DMS153 treated with DMSO at 0.1 percent for 48 hours (cell line): ENCODE measurements around the gene KCTD4.
"Not testable (repeated sequence)": the region's sequence is repeated elsewhere in the genome, so short reads cannot be mapped to it uniquely, and the experiment has no call there.

Experiments used
- DNase-seq: peaks from one replicate; lab custom pipeline; 2025; ENCODE audit not compliant: unreplicated experiment; lab: John Stamatoyannopoulos, UW

Gene KCTD4

DNA sequence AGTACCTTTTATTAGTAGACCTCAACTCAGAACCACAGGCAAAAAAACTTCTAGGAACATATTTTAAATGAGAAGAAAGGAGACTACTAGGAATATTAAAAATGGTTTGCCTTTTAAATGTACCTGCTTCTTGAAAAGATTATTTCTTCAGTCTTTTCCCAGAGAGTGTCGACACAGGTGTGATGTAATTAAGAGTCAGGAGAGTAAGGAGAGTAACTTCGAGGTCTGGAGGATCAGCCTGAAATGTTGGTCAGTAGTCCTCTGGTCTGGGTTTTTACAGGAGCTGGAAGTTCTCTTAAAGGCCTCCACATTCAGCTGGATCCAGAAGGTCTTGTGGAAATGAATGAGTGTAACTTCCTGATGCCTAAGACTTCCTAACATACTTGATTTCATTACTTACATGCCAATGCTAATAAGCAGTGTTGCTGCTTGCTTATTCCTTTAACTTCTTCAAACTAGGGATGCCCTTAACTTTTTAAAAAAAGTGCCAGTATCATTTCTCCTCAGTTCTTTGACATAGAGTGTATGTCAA is at the start of gene KCTD4:
Gene KCTD4 (minus strand): TSS at position 345 of the 532 bp plus-strand sequence. CDS start 6,478 bp downstream, outside the sequence.
- no peak for DNase-seq

DNA sequence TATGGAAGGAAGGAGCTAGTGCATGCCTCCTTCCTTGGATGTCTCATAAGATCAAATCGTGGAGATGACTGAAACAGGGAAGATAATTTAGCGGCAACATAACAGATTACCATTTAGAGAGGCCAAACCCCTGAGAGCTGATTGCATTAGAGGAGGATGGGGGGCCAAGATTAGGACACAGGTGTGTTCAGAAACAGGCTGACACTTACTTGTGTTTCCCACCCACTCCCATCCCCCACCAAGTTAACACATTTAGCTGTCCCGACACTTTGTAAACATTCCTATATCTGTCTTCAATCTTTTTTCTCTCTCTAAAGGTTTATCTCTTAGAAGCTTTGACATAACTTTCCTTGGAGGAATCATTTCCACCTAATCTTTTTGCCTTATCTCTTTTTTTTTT is 48.8 kb upstream of the KCTD4 start:
- no peak for DNase-seq

DNA sequence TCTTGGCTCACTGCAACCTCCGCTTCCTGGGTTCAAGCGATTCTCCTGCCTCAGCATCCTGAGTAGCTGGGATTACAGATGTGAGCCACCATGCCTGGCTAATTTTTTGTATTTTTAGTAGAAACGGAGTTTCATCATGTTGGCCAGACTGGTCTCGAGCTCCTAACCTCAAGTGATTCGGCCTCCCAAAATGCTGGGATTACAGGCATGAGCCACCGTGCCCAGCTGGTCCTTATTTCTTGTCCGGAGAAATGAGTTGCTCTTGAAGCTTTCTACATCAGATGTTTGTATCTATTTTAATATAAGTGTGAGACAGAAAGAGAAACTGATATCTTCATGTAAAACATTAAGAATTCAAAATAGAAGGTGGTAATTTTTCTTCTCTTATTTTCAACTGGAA is 43.9 kb upstream of the KCTD4 start:
- not testable (repeated sequence) for DNase-seq

DNA sequence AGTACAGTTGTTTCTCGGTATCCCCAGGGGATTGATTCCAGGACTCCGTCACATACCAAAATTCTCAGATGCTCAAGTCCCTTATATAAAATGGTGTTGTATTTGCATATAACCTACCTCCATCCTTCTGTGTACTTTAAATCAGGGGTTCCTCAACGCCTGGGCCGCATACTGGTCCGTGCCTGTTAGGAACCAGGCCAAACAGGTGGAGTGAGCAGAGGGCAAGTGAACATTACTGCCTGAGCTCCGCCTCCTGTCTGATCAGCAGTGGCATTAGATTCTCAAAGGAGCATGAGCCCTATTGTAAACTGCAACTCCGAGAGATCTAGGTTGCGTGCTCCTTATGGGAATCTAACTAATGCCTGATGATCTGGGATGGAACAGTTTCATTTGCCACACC is 42.2 kb upstream of the KCTD4 start:
- DNase-seq = no peak

DNA sequence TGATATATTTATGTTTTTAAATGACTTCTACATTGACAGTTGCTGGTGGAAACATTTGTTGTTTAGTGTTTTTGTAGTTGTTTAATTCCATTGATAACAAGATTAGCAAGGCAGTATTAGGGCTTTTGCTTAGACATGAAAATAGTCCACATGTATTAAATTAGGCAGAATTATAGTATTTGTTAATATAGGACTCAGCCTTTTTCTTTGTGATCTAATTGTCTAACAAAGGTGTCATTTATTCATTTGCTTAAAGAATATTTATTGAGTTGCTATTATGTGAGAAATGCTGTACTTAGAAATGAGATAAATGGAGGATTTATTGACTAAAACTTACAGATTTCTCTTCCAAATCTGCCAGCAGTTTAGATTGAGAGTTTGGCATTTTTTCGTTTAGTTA is 41.7 kb upstream of the KCTD4 start:
- DNase-seq = no peak

DNA sequence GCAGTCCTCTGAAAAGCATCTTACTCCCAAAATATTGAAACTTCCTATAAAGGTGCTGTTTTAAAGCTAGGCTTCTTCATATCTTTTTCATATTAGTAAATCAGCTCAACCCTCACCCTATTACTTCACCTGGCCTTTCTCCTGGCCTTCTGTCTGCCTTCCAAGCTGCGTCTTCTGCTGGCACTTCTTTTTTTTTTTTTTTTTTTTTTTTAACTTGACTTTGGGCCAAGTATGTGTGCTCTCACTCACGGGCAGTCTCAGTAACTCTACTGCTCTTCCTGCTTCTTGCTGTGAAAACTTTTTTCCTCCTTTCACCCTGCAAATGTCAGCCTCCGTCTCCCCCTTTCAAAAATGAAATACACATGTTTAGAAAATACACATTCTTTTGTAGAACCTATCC is 41.2 kb upstream of the KCTD4 start:
- no peak for DNase-seq

DNA sequence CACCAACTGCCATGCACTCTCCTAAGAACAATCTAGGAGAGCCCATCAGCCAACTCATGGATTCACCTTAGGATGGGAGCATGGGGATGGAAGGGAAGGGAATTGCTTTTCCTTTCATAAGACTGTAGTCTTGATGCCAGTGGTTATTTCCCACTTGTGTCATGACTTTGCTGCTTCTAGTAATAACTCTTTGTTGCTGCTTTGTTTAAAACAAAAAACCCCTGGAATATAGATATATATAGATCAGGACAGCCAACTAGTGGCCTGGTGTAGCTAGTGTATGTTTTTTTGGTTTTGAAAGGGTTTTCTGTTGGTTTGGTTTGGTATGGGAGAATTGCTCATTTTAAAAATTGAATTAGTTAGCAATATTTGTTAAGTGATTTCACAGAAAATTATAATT is 39.3 kb upstream of the KCTD4 start:
- DNase-seq = no peak

DNA sequence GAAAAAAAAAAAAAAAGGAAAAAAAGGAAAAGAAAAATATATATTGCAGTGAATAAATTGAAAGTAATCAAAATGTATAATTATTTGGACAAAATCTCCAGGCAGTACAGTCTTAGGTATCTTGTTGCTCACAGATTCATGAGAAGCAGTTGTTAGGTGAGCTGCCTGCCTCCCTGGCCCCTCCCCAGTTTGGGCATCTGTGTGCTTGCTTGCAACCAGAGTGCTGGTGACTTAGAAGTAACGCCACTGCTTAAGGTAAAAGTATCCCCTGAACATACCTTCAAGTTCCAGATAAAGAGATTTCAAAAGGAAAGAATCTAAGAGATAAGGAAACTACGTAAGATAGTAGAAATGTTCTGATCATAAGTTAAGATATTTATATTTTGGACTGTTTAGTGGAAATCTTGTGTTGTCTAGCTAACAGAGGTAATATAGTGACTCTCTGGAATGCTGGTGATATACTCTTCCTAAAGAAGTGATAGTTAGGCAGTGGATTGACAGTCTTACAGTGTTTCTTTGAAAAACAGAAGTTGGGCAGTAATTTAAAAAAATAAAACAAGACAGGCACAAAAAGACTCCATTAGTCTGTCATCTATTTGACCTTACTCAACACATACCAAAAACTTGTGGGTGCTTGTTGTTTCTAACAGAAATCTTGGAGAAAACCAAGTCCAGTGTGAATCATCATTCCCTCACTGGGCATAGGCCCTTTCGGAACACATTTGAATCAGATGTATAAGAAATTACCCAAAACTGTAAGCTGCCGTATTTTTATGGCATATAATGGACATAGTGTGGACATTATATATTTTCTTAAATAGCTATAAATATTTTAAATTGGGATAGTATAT is 38.3 kb upstream of the KCTD4 start:
- DNase-seq = no peak

DNA sequence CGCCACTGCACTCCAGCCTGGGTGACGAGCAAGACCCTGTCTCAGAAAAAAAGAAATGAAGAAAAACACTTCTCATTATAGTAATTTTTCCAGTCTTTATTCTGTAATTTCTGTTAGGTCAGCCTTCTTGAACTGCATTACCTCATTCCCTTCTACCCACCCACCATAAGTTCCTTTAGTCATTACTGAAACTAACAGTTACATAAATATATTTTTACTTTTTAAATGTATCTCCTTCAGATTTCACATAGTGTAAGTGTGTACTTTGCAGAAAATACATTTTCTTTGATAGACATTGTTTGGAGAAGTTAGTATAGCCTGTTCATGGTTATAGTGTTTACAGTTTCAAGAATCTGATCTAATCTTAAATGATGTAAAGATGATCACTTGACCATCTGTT is 31.7 kb upstream of the KCTD4 start:
- DNase-seq = no peak

DNA sequence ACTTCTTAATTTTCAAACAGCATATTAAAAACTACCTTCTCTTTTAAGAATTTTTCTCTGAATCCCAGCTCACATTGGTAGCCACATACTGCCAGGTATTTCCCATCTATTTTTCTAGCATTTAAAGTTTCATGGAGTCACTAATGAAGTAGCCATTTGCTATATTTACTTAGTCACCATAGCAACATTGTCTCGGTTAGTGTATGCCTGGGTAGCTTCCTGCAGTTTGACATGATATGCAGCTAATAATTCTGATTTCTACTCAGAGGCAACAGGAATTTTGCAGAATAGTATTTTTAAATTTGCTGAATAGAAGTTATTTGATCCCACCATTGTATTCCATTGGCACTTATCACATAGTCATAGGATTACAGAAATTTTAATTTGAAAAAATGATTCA is 30.9 kb upstream of the KCTD4 start:
- peak; percentile 74 for DNase-seq

DNA sequence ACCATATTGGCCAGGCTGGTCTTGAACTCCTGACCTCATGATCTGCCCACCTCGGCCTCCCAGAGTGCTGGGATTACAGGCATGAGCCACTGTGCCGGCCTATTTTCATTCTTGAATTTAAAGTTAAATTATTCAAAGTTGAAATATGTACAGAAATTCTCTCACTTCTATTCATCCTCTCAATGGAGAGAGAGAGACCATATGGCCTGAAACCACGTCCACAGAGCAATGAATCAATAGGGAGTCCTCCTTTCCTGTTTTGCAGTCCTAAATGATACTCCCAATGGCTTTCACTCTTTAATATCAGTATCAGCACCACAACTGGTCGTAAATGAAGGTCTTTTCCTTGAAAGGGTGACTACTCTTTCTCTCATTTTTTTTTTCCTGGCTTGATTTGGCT is 30.5 kb upstream of the KCTD4 start:
- DNase-seq = peak; percentile 72

DNA sequence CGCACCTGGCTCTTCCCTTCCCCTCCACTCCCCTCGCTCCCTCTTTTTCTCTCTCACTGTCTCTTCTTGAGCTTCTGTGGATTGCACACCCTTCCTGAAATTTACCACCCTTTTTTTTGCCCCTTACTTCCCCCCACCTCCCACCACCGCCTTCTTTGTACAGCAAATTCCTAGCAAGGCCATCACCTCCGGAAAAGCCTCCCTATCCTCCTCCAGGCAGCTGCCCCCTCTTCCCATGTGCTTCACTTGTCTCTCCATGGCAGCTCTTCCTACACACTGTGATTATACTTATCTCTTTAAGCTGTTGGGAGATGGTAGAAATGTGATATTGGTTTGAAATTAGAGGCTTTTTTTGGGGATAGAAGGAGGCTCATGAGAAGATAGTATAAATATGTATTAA is 28.3 kb upstream of the KCTD4 start:
- DNase-seq = no peak

DNA sequence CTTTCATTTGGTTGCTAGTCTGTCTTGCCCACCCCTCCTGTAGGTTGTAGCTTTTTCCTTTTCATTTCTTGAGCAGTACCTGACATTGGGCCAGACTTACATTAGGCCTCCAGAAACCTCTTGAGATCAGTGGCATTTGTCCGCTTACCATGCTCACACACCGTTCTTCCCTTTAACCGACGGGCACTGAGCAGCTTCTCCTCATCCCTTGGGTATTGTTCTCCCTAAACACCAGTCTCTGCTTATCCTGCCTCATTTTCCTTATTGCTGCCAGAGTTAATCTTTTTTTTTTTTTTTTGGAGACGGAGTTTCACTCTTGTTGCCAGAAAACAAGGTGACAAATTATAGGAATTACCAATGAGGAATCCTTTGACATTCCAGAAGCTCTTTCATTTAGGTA is 27.2 kb upstream of the KCTD4 start:
- DNase-seq = no peak

DNA sequence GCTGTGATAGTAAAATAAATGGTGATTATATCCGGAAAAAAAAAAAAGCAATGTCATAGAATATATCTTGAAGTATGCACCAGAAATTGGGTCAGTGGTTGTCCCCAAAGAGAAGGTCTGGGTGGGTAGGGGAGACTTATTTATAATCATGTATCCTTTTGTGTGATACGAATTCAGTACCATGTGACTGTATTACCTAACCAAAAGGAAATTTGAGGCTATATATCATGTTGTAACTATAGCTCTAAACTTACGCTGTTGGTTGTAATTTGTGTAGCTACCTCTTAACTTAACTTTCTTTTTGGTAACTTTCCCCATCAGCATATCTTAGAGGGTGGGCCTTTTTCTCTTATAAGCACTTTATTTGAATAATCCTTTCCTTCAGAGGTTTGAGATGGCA is 25.2 kb upstream of the KCTD4 start:
- no peak for DNase-seq

DNA sequence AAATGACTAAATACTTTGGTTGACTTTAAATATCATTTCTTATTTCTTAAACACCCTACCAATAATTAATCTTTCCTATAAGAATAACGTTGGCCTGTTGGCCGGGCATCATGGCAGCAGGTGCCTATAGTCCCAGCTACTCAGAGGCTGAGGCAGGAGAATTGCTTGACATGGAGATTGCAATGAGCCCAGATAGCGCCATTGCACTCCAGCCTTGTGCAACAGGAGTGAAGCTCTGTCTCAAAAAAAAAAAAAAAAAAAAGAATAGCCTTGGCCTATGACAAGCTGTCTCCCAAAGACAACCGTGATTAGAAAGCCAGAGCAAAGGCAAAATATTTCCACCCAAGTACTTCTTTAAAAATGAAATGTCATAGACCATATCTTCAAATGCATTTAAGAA is 24.5 kb upstream of the KCTD4 start:
- DNase-seq = no peak

DNA sequence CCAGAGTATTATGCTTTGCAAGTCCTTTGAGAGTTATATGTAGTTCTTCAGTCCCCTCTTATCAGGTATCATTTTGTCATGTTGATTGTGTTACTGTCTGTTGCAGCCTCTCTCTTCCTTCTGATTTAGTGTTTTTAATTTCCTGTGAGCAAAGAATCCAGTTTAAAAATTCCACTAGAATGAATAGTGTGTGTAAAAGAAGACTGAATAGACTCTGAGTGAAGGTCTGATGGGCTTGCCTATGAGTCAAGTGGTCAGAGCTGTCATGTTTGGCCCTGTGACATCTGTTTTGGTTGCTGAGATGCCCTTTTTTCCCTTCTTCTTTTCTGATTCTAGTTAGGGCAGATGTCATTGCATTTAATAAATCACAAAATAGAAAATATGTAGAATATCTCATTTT is 23.3 kb upstream of the KCTD4 start:
- no peak for DNase-seq

DNA sequence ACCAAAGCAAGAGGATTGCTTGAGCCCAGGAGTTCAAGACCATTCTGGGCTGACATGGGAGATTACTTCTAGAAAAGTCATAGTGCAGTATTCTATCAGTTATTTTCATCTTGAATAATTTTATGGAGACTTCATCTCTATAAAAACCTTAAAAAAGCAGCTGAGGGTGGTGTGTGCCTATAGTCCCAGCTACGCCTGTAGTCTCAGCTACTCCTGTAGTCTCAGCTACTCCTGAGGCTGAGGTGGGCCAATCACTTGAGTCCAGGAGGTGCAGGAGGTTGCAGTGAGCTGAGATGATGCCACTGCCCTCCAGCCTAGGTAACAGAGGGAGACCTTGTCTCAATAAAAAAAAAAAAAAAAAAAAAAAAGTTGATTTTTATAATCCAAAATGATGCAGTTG is 22.1 kb upstream of the KCTD4 start:
- DNase-seq = no peak

DNA sequence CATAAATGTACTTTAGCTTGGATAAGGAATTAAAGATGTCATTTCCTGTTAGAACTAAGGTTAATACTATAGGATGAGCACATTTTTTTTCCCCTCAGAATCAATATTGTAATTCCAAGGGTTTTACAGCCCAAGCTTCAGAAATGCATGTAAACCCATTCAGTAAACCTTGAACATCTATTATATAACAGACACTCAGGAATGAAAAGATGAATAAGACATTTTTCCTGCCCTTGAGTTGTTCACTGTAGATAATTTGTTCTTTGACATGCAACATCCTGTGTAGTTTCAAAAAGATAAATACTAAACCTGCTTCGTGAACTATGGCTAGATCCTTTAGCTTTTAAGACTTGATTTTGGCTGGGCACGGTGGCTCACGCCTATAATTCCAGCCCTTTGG is 21.7 kb upstream of the KCTD4 start:
- no peak for DNase-seq

DNA sequence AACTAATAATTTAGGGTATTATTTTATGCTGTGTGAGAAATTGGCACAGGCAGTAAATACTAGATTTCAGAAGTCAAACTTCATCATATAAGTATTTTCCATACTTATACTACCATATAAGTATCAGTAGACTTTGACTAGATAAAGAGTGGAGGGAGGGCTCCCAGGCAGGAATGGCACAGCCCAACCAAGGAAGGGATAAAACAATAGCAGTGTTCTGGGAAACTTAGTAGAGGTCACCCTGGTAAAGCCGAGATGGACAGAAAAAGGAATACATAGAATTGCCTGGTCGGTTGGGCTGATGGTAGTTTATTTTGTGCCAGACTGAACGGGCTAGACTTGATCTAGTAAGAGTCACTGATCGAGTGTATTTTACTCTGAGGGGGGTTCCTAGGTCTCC is 19.6 kb upstream of the KCTD4 start:
- no peak for DNase-seq

DNA sequence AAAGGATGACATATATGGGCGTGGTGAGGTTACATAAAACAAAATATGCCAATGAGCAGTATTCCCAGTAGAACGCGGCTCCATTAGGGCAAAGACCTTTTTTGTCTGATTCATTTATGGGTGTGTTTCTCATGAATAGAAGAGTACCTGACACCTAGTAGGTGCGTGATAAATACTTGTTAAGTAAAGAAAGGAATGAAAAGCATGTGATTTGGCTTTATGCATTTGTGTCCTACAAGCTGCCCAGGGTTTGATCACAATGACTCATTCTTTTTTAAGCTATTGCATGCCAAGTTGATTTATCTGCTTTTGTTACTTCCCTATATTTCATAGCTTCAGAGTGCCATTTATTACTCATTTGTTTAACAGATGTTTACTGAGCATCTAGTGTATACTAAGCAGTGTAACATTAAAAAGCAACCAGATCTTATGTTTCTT is 19.1 kb upstream of the KCTD4 start:
- peak; percentile 22 for DNase-seq

DNA sequence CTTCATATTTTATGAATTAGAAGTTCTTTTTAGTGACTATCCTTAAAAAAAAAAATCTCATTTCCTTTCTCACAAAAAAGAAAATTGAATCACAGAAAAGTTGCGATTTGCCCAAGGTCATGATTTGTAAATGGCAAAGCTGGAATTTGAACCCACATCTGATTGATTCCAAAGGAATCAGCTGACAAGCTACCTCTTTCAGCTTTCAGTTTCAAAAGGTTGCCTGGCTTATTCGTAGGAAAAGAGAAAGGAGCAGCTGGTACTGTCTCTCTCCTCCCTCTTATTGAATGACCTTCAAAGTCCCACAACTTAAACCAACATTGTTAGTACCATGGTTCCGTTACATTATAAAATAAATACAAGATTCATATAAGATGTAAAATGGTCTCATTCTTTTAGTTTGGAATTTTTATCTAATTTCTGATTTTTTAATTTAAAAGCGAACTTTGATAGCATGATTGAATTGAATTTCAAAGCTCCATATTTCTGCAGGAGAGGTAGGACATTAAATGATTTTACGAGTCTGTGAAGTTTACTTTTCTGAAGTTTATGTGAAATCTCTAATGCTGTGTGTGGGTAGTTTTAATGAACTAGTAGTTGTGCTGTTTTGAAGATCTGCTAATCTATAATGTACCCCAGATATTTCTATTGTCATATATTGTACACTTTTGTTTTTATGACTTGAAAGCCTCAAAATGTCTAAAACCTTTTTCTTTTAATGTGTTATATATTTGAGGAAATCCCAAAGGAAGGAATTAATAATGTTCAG is 18.5 kb upstream of the KCTD4 start:
- no peak for DNase-seq

DNA sequence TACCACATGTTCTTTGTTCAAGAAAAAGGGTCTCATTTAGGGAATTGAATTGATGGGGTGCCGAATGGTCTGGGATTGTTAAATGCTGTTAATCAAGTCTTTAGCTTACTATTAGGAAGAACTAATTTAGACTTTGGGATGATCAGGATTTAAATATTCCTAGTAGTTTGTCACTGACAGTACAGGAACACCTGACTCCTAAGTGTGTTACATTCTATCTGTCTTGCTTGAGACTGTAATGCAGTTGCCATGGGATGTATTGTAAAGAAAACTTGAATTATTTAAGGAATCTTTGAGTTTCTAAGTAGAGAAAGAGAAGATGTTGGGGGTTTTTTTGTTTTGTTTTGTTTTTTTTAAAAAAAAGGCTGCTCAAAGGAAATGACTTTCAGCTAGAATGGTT is 17.8 kb upstream of the KCTD4 start:
- no peak for DNase-seq
